GM23338 (cell line): ENCODE results near the gene LRRC57. TPM values are rescaled to one million over a fixed set of nuclear protein-coding genes. Genes with fewer than 3 reads are reported as not detected.
A peak's percentile ranks its signal among the peaks of the same experiment; 100 is the strongest.

ENCODE experiments used
- ATAC-seq: fragments of 200-7000 bp; cut with Tn5 transposase; 3 replicates; pipeline ENCODE4 v1.9.1; 2020
- DNase-seq: peaks from one replicate; pipeline ENCODE4 v3.0.0-alpha.2; 2015; ENCODE audit warnings: low spot score
- H2AFZ ChIP-seq: fragments of 200-600 bp; sonication (generic); 2 replicates; pipeline ENCODE4 v1.8.0; 2016; ENCODE audit warnings: antibody characterized with exemption, mild to moderate bottlenecking, moderate library complexity
- H3F3A ChIP-seq: fragments of 200-600 bp; sonication (generic); replicated peaks from 2 replicates; pipeline ENCODE4 v1.8.0; 2017; ENCODE audit warnings: antibody characterized with exemption, mixed run types, low read depth
- H3K27ac ChIP-seq: fragments of 200-600 bp; sonication (generic); 2 replicates; pipeline ENCODE4 v1.6.1; 2016; ENCODE audit warnings: low read depth
- H3K27me3 ChIP-seq: fragments of 200-600 bp; sonication (generic); 2 replicates; pipeline ENCODE4 v1.8.0; 2016; ENCODE audit warnings: mild to moderate bottlenecking, mixed run types, moderate library complexity; ENCODE audit not compliant: insufficient read depth
- H3K36me3 ChIP-seq: fragments of 200-600 bp; sonication (generic); 2 replicates; pipeline ENCODE4 v1.8.0; 2016; ENCODE audit warnings: mild to moderate bottlenecking; ENCODE audit not compliant: insufficient read depth
- H3K4me1 ChIP-seq: fragments of 200-600 bp; sonication (generic); 2 replicates; pipeline ENCODE4 v1.8.0; 2016; ENCODE audit warnings: mild to moderate bottlenecking, moderate library complexity; ENCODE audit not compliant: insufficient read depth
- H3K4me2 ChIP-seq: fragments of 200-600 bp; sonication (generic); 2 replicates; pipeline ENCODE4 v1.7.1; 2017; ENCODE audit warnings: mixed run types
- H3K4me3 ChIP-seq: fragments of 200-600 bp; sonication (generic); 2 replicates; pipeline ENCODE4 v1.6.1; 2016; ENCODE audit warnings: mixed run types
- H3K79me2 ChIP-seq: fragments of 200-600 bp; sonication (generic); replicated peaks from 2 replicates; pipeline ENCODE4 v1.8.0; 2017; ENCODE audit warnings: mild to moderate bottlenecking; ENCODE audit not compliant: insufficient read depth
- H3K9me2 ChIP-seq: fragments of 200-600 bp; sonication (generic); 2 replicates; pipeline ENCODE4 v1.8.0; 2017; ENCODE audit not compliant: insufficient read depth
- H4K20me1 ChIP-seq: fragments of 200-600 bp; sonication (generic); replicated peaks from 2 replicates; pipeline ENCODE4 v1.8.0; 2017; ENCODE audit warnings: mild to moderate bottlenecking; ENCODE audit not compliant: insufficient read depth
- H3K27ac Mint-ChIP-seq: 2 replicates; pipeline ENCODE4 v1.8.0; 2020; ENCODE audit warnings: inconsistent platforms, mild to moderate bottlenecking, moderate library complexity, mixed read lengths
- H3K27me3 Mint-ChIP-seq: 3 replicates; pipeline ENCODE4 v1.8.0; 2022; ENCODE audit warnings: low read depth, mild to moderate bottlenecking, moderate library complexity, mixed read lengths, inconsistent platforms; ENCODE audit not compliant: insufficient read depth, poor library complexity
- H3K36me3 Mint-ChIP-seq: 3 replicates; pipeline ENCODE4 v1.8.0; 2021; ENCODE audit warnings: low read depth, mild to moderate bottlenecking, inconsistent platforms, moderate library complexity, mixed read lengths
- H3K4me1 Mint-ChIP-seq: 3 replicates; pipeline ENCODE4 v1.8.0; 2020; ENCODE audit warnings: mild to moderate bottlenecking, inconsistent platforms, mixed read lengths
- H3K4me3 Mint-ChIP-seq: 3 replicates; pipeline ENCODE4 v1.8.0; 2021; ENCODE audit warnings: moderate library complexity, mild to moderate bottlenecking, inconsistent platforms, mixed read lengths
- H3K9me3 Mint-ChIP-seq: 3 replicates; pipeline ENCODE4 v1.8.0; 2020; ENCODE audit warnings: moderate library complexity, mild to moderate bottlenecking, inconsistent platforms, mixed read lengths
- CREB1 ChIP-seq: fragments of 250-450 bp; sonication (Bioruptor Pico); IDR thresholded peaks from 2 replicates; pipeline ENCODE4 v1.5.0; 2020; ENCODE audit warnings: low read depth, mild to moderate bottlenecking, moderate library complexity
- CTCF ChIP-seq, 2 experiments: fragments of 200-600 bp in 1 of 2; sonication (generic) in 1 of 2; conservative IDR thresholded peaks; 2 replicates each; pipeline versions ENCODE4 v1.5.1 to v1.6.1; 2016 to 2017; ENCODE audit warnings: antibody characterized with exemption in 2 of 2, low read depth in 2 of 2, mild to moderate bottlenecking in 2 of 2, moderate library complexity in 1 of 2
- EZH2 ChIP-seq: fragments of 200-600 bp; sonication (generic); IDR thresholded peaks from one replicate; pipeline ENCODE4 v1.8.0; 2017; ENCODE audit warnings: antibody characterized with exemption, mild to moderate bottlenecking, low read depth; ENCODE audit not compliant: unreplicated experiment
- EZH2phosphoT487 ChIP-seq: fragments of 200-600 bp; sonication (generic); IDR thresholded peaks from one replicate; pipeline ENCODE4 v1.8.1; 2018; ENCODE audit warnings: antibody characterized with exemption; ENCODE audit not compliant: unreplicated experiment
- JUNB ChIP-seq: IDR thresholded peaks from one replicate; pipeline ENCODE4 v1.6.1; 2016; ENCODE audit warnings: antibody characterized with exemption; ENCODE audit not compliant: unreplicated experiment
- NANOG ChIP-seq: IDR thresholded peaks from 2 replicates; pipeline ENCODE4 v1.6.1; 2016; ENCODE audit warnings: antibody characterized with exemption, borderline replicate concordance
- POLR2AphosphoS5 ChIP-seq: IDR thresholded peaks from 2 replicates; pipeline ENCODE4 v1.6.1; 2016; ENCODE audit warnings: antibody characterized with exemption, low read depth
- REST ChIP-seq: IDR thresholded peaks from one replicate; pipeline ENCODE4 v1.6.1; 2018; ENCODE audit warnings: antibody characterized with exemption; ENCODE audit not compliant: unreplicated experiment
- STAT1 ChIP-seq: IDR thresholded peaks from one replicate; pipeline ENCODE4 v1.6.1; 2016; ENCODE audit warnings: antibody characterized with exemption; ENCODE audit not compliant: unreplicated experiment
- ZNF114 ChIP-seq: fragments of 250-450 bp; sonication (Bioruptor Pico); IDR thresholded peaks from 2 replicates; pipeline ENCODE4 v1.5.0; 2020; ENCODE audit warnings: mild to moderate bottlenecking, moderate library complexity
- polyA plus RNA-seq: library from polyadenylated mRNA; unstranded; fragments of >200 nt; fragmentation: Nextera tagmentation; extraction: Ambion mirVana; gene quantifications from 2 replicates; pipeline ENCODE4 v1.2.1, GENCODE V29; 2016
- total RNA-seq: library from RNA; depleted of rRNA; stranded (reverse); fragments of >200 nt; shearing (Covaris generic); gene quantifications from 2 replicates; pipeline ENCODE4 v1.2.3, GENCODE V29; 2014

Gene LRRC57
- total and polyA plus RNA-seq, 2 experiments from 2014 or later, result 5.4 to 9.0 TPM

GRCh38 chr15:42577514-42578031 is 29.0 kb upstream of the LRRC57 start (continued):
- no peak for TF ChIP-seq REST

GRCh38 chr15:42576776-42577175 is 28.2 kb upstream of the LRRC57 start:
- H3K4me3 ChIP-seq, result peak overlapping the region; percentile 78
- H4K20me1 ChIP-seq, result peaks cover 20% of the 10 kb centered on the region; the same call in 1 of the 2 replicates
- Mint-ChIP-seq H3K4me3 (peak overlapping the region; percentile 94), H3K9me3 (no peaks in the 10 kb centered on the region), H3K4me1 (peaks cover 14% of the 10 kb centered on the region), H3K27me3 (peaks cover 39% of the 10 kb centered on the region), H3K36me3 (no peaks in the 10 kb centered on the region), H3K27ac (no peak overlapping the region)
- no peak overlapping the region for H3K27ac ChIP-seq
- no peaks in the 10 kb centered on the region for H3K36me3 ChIP-seq
- ATAC-seq, result no peak
- H3K79me2 ChIP-seq, result peaks cover 8% of the 10 kb centered on the region
- peak overlapping the region; percentile 92; the same call in 1 of the 2 replicates for H3K4me2 ChIP-seq
- H3K9me2 ChIP-seq, result no peaks in the 10 kb centered on the region
- H3F3A ChIP-seq, result peaks cover 8% of the 10 kb centered on the region; the same call in 1 of the 2 replicates
- H3K27me3 ChIP-seq, result peaks cover 51% of the 10 kb centered on the region
- no peak for DNase-seq
- peaks cover 8% of the 10 kb centered on the region; the same call in 1 of the 2 replicates for H3K4me1 ChIP-seq
- H2AFZ ChIP-seq, result no peak overlapping the region
- TF ChIP-seq CTCF (conservative IDR thresholded peaks at IDR 0.05; ENCODE audit: low read depth in 2 of 2), result no peak
- TF ChIP-seq EZH2, result no peak
- TF ChIP-seq CREB1 (CRISPR knock-in tag), result no peak
- TF ChIP-seq STAT1, result no peak
- no peak for TF ChIP-seq POLR2AphosphoS5
- no peak for TF ChIP-seq REST
- TF ChIP-seq ZNF114 (CRISPR knock-in tag), result no peak
- no peak for TF ChIP-seq JUNB
- no peak for TF ChIP-seq EZH2phosphoT487
- TF ChIP-seq NANOG, result no peak
